T-helper 1 cell treated with Interleukin-12 subunit alpha and Interleukin-12 subunit beta and Interleukin-4 antibody, amounts not matched to agents 30 μg/mL and 1 μg/mL, for 36 hours (primary cell): ENCODE measurements around the gene ELMO1.
A peak's percentile ranks its signal among the peaks of the same experiment; 100 is the strongest.

Experiments used
- H3K27ac Mint-ChIP-seq: one replicate; pipeline ENCODE4 v1.8.0; 2021; ENCODE audit warnings: mild to moderate bottlenecking, mixed read lengths
- H3K27me3 Mint-ChIP-seq: one replicate; pipeline ENCODE4 v1.8.0; 2021; ENCODE audit warnings: low read depth, mixed read lengths
- H3K36me3 Mint-ChIP-seq: one replicate; pipeline ENCODE4 v1.8.0; 2021; ENCODE audit warnings: low read depth, mixed read lengths
- H3K4me1 Mint-ChIP-seq: one replicate; pipeline ENCODE4 v1.8.0; 2021; ENCODE audit warnings: low read depth, mixed read lengths
- H3K4me3 Mint-ChIP-seq: one replicate; pipeline ENCODE4 v1.8.0; 2021; ENCODE audit warnings: mild to moderate bottlenecking, moderate library complexity, mixed read lengths
- H3K9me3 Mint-ChIP-seq: one replicate; pipeline ENCODE4 v1.8.0; 2021; ENCODE audit warnings: mixed read lengths

ELMO1 gene

GRCh38 chr7:37309493-37309892 is 139.2 kb downstream of the ELMO1 start:
- H3K9me3 Mint-ChIP-seq = peaks cover 4% of the 10 kb centered on the region
- no peaks in the 10 kb centered on the region for H3K27me3 Mint-ChIP-seq
- no peak overlapping the region for H3K4me3 Mint-ChIP-seq
- peak overlapping the region; percentile 12 for H3K27ac Mint-ChIP-seq
- peaks cover 69% of the 10 kb centered on the region for H3K36me3 Mint-ChIP-seq
- H3K4me1 Mint-ChIP-seq = peaks cover 36% of the 10 kb centered on the region

DNA sequence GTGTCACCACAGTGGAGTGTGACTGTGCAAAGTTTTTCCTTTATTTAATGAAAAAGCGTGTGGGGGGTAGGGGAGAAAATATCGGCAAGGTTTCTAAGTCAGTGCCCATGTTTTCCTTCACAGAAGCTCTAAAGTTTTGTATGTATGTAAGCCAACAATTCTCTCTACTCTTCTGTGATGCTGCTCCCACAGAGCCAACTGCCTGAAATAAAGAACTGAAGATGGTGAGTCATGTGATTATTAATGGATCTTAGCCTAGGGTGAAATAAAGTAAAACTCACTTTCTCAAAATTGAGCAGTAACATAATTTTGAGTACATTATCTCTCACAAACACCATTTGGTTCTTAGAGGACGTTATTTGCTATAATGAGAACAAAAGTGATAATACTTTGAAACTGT is 143.7 kb downstream of the ELMO1 start:
- peaks cover 79% of the 10 kb centered on the region for H3K36me3 Mint-ChIP-seq
- H3K4me1 Mint-ChIP-seq = peaks cover 12% of the 10 kb centered on the region
- peaks cover 16% of the 10 kb centered on the region for H3K9me3 Mint-ChIP-seq
- H3K27ac Mint-ChIP-seq = no peak overlapping the region
- H3K4me3 Mint-ChIP-seq = no peak overlapping the region
- no peaks in the 10 kb centered on the region for H3K27me3 Mint-ChIP-seq

- H3K9me3 Mint-ChIP-seq = peaks cover 12% of the 10 kb centered on the region
- peaks cover 3% of the 10 kb centered on the region for H3K4me1 Mint-ChIP-seq
- H3K27me3 Mint-ChIP-seq = no peaks in the 10 kb centered on the region
- H3K36me3 Mint-ChIP-seq = peaks cover 27% of the 10 kb centered on the region
- no peak overlapping the region for H3K27ac Mint-ChIP-seq
- H3K4me3 Mint-ChIP-seq = no peak overlapping the region
These were observed 151.1 kb downstream of the ELMO1 start for GRCh38 chr7:37297546-37297945.

DNA sequence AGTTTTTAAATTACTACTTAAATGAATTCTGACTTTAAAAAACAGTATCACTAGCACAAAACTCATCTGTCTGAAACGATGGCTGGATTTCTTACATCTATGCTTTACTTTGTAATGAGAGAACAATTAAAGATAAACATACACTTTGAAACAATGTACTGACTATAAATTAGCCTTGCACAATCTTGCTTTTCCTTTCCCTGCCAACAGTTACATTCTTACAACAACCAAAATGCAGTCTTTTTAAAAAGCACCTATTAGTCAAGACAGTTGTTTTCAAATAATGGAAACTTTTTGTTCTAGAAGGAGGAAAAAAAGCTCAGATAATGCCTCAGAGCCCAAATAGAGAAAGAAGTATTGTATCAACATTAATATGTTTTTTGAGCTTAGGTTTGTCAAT is 153.3 kb downstream of the ELMO1 start:
- no peaks in the 10 kb centered on the region for H3K27me3 Mint-ChIP-seq
- peaks cover 16% of the 10 kb centered on the region for H3K36me3 Mint-ChIP-seq
- H3K27ac Mint-ChIP-seq = no peak overlapping the region
- peaks cover 5% of the 10 kb centered on the region for H3K4me1 Mint-ChIP-seq
- peaks cover 4% of the 10 kb centered on the region for H3K9me3 Mint-ChIP-seq
- H3K4me3 Mint-ChIP-seq = no peak overlapping the region

DNA sequence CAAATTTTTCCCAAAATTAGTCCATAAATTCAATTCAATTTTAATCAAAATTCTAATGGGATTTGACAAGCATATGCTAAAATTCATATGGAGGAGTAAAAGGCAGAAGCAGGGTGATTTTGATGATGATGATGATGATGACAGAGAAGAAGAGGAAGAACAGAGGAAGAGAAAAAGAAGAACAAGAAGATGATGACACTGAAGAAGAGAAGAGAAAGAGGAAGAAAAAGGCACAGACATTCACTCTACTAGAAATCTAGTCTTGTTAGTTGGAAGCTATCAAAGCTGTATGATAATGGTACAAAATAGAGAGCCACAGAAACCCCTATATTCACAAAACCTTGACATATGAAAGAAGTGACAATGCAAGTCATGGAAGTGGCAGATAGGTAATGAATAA is 157.9 kb downstream of the ELMO1 start:
- Mint-ChIP-seq H3K36me3 (peaks cover 10% of the 10 kb centered on the region), H3K4me1 (peaks cover 24% of the 10 kb centered on the region), H3K9me3 (no peaks in the 10 kb centered on the region), H3K27me3 (no peaks in the 10 kb centered on the region), H3K4me3 (no peak overlapping the region), H3K27ac (no peak overlapping the region)

DNA sequence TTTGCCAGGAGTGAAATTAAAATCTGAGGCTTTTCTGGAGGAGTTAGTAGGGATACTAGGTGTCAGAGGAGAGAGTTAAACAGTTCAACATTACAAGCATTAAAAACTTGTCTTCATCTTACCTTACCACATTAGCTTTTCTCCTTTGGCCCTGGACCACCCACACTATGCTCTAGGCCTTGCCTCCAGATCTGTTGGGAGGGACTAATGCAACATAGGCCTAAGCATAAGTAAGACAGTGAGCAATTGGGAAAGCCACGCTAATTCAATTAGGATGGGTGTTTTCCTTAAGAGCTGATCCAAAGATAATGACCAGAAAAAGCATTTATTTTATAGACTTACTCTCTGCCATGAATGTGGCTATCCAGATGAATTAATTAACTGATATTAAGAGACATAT is 158.9 kb downstream of the ELMO1 start:
- no peak overlapping the region for H3K4me3 Mint-ChIP-seq
- H3K27ac Mint-ChIP-seq = no peak overlapping the region
- H3K9me3 Mint-ChIP-seq = no peaks in the 10 kb centered on the region

DNA sequence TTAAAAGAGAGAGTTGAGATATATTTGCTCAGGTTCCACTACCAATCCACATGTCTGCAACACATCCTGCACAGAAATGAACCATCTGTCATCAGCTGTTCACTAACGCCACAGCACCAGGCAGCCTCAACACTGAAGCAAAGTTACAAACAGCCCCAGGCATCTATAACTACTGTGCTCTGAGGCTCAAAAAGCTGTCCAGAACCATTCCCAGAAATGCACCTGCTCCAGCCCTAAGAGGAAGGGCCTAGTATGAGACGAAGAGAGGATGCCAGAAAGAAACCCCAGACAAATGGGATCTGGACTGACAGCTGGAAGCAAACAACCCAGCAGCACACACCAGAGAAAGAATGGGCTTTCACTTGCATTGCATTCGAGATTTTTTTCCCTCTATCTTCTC is 159.3 kb downstream of the ELMO1 start:
- no peaks in the 10 kb centered on the region for H3K27me3 Mint-ChIP-seq
- no peaks in the 10 kb centered on the region for H3K9me3 Mint-ChIP-seq
- peaks cover 10% of the 10 kb centered on the region for H3K36me3 Mint-ChIP-seq
- H3K4me3 Mint-ChIP-seq = no peak overlapping the region
- no peak overlapping the region for H3K27ac Mint-ChIP-seq
- H3K4me1 Mint-ChIP-seq = peaks cover 29% of the 10 kb centered on the region

More for the DNA sequence above, 158.9 kb downstream of the ELMO1 start:
- H3K27me3 Mint-ChIP-seq = no peaks in the 10 kb centered on the region
- H3K36me3 Mint-ChIP-seq = peaks cover 10% of the 10 kb centered on the region
- H3K4me1 Mint-ChIP-seq = peaks cover 29% of the 10 kb centered on the region

- H3K4me3 Mint-ChIP-seq = no peak overlapping the region
- no peaks in the 10 kb centered on the region for H3K9me3 Mint-ChIP-seq
- no peaks in the 10 kb centered on the region for H3K27me3 Mint-ChIP-seq
- H3K27ac Mint-ChIP-seq = no peak overlapping the region
- H3K36me3 Mint-ChIP-seq = peaks cover 9% of the 10 kb centered on the region
- H3K4me1 Mint-ChIP-seq = peaks cover 30% of the 10 kb centered on the region
These were observed 161.4 kb downstream of the ELMO1 start for GRCh38 chr7:37287131-37287855.

DNA sequence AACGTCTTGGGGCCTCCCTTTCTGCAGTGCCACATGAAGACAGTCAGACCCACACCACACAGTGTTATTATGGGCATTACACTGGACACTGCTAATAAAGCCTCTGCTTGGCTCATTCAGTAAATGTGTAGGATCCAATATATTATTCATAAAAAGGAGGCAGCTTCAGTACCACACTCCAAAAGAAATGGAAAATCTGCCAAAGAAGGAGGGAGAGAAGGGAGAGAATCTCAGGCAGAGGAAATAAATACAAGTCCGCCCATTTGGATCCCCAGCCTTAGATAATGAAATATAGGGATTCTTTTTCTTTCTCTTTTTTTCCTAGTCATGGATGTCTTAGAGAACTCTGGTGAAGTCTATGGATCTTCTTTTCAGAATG is 162.2 kb downstream of the ELMO1 start:
- Mint-ChIP-seq H3K27me3 (no peaks in the 10 kb centered on the region), H3K4me1 (peaks cover 33% of the 10 kb centered on the region), H3K4me3 (no peak overlapping the region), H3K36me3 (peaks cover 14% of the 10 kb centered on the region), H3K9me3 (no peaks in the 10 kb centered on the region), H3K27ac (peak overlapping the region; percentile 18)

GRCh38 chr7:37285706-37286453 is 162.8 kb downstream of the ELMO1 start:
- peaks cover 12% of the 10 kb centered on the region for H3K36me3 Mint-ChIP-seq
- H3K9me3 Mint-ChIP-seq = no peaks in the 10 kb centered on the region
- H3K4me3 Mint-ChIP-seq = no peak overlapping the region
- peaks cover 34% of the 10 kb centered on the region for H3K4me1 Mint-ChIP-seq
- peak overlapping the region; percentile 18 for H3K27ac Mint-ChIP-seq
- no peaks in the 10 kb centered on the region for H3K27me3 Mint-ChIP-seq

GRCh38 chr7:37284805-37285231 is 163.8 kb downstream of the ELMO1 start:
- H3K36me3 Mint-ChIP-seq = peaks cover 10% of the 10 kb centered on the region
- H3K4me3 Mint-ChIP-seq = no peak overlapping the region
- no peaks in the 10 kb centered on the region for H3K27me3 Mint-ChIP-seq
- H3K4me1 Mint-ChIP-seq = peaks cover 31% of the 10 kb centered on the region
- H3K27ac Mint-ChIP-seq = no peak overlapping the region
- H3K9me3 Mint-ChIP-seq = no peaks in the 10 kb centered on the region

- peaks cover 25% of the 10 kb centered on the region for H3K4me1 Mint-ChIP-seq
- H3K9me3 Mint-ChIP-seq = no peaks in the 10 kb centered on the region
- no peaks in the 10 kb centered on the region for H3K27me3 Mint-ChIP-seq
- no peak overlapping the region for H3K4me3 Mint-ChIP-seq
- peaks cover 12% of the 10 kb centered on the region for H3K36me3 Mint-ChIP-seq
- H3K27ac Mint-ChIP-seq = no peak overlapping the region
These were observed 164.4 kb downstream of the ELMO1 start for GRCh38 chr7:37284285-37284684.

DNA sequence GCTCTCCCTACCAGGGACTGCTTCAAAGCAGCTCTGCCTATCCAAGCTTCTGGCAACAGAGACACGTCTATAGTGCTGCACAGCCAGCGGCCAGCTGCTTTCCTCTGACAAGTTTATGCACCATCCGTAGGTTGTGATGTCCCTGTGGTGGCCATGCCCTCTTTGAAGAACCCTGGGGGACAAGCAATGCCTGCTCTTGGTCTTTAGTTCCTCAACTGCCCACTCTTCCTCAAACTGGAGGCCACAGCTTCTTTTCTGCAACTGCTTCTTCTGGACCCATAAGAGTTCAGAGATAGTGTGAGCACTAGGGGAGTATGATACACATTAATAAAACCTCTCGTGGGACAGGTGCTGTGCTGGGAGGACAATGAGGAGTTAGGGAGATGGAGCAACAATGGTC is 164.9 kb downstream of the ELMO1 start:
- Mint-ChIP-seq H3K4me1 (peaks cover 22% of the 10 kb centered on the region), H3K4me3 (no peak overlapping the region), H3K9me3 (no peaks in the 10 kb centered on the region), H3K36me3 (peaks cover 12% of the 10 kb centered on the region), H3K27me3 (no peaks in the 10 kb centered on the region), H3K27ac (no peak overlapping the region)

DNA sequence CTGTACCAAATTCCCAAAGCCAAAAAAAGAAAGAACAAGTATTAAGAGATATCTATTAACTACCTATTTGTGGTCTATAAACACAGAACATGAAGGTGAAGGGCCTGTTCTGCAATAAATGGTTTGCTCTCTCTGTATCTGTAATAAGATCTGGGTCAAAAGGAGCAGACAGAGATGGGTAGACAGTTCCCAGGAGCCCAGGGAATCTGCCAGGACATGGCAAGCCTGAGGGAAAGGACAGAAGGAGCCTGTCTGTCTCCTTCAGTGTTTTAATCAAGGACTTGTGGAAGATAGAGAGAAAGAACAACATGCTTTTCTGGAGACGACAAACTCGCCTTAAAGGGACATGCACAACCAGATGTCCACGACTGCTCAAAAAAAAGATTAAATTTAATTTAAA is 165.7 kb downstream of the ELMO1 start:
- Mint-ChIP-seq H3K36me3 (peaks cover 14% of the 10 kb centered on the region), H3K27me3 (no peaks in the 10 kb centered on the region), H3K9me3 (no peaks in the 10 kb centered on the region), H3K4me1 (peaks cover 24% of the 10 kb centered on the region), H3K4me3 (no peak overlapping the region), H3K27ac (no peak overlapping the region)

DNA sequence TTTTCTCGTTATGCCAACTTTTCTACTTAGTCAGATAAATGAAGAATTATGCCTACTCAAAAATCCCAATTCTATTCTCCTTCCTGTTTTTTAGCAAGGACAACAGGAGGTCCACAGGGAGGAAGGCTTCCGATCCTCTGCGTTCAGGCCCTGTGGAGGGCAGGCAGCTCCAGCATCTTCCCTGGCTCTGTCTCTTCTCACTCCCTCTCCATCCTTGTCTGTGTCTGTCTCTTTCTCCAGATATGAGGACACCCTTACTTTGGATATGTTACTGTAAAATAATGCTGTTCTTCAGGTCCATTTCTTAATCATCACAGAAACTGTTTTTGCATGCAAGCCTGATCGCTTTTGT is 166.6 kb downstream of the ELMO1 start:
- H3K4me1 Mint-ChIP-seq = peaks cover 21% of the 10 kb centered on the region

More for the DNA sequence above, 166.6 kb downstream of the ELMO1 start:
- H3K27me3 Mint-ChIP-seq = no peaks in the 10 kb centered on the region
- H3K9me3 Mint-ChIP-seq = no peaks in the 10 kb centered on the region
- H3K36me3 Mint-ChIP-seq = peaks cover 14% of the 10 kb centered on the region
- H3K4me3 Mint-ChIP-seq = no peak overlapping the region
- no peak overlapping the region for H3K27ac Mint-ChIP-seq
